ENCODE measurements around the gene S100A2. TPM values are rescaled to one million over a fixed set of nuclear protein-coding genes. Genes with fewer than 3 reads are reported as not detected.

The S100A2 gene
- total and polyA plus RNA-seq, 2 of the 13 experiments (the other 11 are each of a cell fraction or from before 2014, with no cell fraction given): 1.2 TPM

DNA sequence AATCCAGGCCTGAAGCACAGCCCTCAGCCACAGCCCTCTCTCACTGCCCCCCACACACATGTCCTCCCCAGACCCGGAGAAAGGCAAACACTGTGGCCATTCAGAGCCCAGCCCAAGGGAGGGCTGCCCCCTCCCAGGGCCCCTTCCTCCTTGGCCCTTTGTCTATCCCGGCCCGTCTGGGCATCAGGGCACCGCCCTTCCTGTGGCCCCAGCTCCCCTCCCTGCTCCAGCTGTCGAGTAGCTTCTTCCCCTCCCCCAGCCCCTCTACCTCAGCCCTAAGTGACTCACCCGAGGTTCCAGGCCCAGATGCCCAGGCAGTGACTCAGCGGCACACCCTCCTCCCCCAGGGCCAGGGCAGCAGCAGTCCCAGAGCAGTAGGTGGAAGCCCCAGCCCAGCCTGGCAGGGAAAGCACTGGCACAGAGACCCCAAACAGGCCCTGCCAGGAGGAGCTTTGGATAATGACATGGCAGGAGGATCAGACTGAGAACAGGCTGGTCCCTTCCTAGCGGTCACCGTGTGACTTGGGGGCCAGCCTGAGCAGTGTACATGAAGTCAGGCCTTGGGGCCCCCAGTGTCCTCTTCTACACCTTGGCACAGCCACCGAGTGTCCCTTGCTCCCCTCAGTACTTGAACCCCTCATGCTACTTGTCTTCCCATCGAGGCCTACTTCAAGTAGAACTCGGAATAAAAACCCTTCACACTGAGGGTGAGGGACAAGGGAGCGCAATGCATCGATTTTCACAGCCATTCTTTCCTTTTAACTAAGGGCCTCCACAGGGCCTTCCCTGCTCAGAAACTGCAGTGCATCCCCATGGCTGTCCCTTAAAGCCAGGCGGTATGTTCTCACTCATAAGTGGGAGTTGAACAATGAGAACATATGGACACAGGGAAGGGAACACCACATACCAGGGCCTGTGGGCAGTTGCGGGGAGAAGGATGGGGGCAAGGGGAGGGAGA lies 1.0 kb upstream of the S100A2 start (continued):
- no peak for TF ChIP-seq ZFP36L2 (CRISPR knock-in tag; IDR thresholded peaks at IDR 0.05)
- peak; percentile 66 for TF ChIP-seq SAP130 (CRISPR knock-in tag; IDR thresholded peaks at IDR 0.05; ENCODE audit: low read depth)
- TF ChIP-seq, protein P1, sequence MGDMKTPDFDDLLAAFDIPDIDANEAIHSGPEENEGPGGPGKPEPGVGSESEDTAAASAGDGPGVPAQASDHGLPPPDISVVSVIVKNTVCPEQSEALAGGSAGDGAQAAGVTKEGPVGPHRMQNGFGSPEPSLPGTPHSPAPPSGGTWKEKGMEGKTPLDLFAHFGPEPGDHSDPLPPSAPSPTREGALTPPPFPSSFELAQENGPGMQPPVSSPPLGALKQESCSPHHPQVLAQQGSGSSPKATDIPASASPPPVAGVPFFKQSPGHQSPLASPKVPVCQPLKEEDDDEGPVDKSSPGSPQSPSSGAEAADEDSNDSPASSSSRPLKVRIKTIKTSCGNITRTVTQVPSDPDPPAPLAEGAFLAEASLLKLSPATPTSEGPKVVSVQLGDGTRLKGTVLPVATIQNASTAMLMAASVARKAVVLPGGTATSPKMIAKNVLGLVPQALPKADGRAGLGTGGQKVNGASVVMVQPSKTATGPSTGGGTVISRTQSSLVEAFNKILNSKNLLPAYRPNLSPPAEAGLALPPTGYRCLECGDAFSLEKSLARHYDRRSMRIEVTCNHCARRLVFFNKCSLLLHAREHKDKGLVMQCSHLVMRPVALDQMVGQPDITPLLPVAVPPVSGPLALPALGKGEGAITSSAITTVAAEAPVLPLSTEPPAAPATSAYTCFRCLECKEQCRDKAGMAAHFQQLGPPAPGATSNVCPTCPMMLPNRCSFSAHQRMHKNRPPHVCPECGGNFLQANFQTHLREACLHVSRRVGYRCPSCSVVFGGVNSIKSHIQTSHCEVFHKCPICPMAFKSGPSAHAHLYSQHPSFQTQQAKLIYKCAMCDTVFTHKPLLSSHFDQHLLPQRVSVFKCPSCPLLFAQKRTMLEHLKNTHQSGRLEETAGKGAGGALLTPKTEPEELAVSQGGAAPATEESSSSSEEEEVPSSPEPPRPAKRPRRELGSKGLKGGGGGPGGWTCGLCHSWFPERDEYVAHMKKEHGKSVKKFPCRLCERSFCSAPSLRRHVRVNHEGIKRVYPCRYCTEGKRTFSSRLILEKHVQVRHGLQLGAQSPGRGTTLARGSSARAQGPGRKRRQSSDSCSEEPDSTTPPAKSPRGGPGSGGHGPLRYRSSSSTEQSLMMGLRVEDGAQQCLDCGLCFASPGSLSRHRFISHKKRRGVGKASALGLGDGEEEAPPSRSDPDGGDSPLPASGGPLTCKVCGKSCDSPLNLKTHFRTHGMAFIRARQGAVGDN (CRISPR knock-in tag; IDR thresholded peaks at IDR 0.05): peak; percentile 78
- TF ChIP-seq, protein P2, sequence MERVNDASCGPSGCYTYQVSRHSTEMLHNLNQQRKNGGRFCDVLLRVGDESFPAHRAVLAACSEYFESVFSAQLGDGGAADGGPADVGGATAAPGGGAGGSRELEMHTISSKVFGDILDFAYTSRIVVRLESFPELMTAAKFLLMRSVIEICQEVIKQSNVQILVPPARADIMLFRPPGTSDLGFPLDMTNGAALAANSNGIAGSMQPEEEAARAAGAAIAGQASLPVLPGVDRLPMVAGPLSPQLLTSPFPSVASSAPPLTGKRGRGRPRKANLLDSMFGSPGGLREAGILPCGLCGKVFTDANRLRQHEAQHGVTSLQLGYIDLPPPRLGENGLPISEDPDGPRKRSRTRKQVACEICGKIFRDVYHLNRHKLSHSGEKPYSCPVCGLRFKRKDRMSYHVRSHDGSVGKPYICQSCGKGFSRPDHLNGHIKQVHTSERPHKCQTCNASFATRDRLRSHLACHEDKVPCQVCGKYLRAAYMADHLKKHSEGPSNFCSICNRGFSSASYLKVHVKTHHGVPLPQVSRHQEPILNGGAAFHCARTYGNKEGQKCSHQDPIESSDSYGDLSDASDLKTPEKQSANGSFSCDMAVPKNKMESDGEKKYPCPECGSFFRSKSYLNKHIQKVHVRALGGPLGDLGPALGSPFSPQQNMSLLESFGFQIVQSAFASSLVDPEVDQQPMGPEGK (CRISPR knock-in tag; IDR thresholded peaks at IDR 0.05): peak; percentile 94
- TF ChIP-seq HES4 (CRISPR knock-in tag; IDR thresholded peaks at IDR 0.05; ENCODE audit: borderline replicate concordance): no peak
- no peak for TF ChIP-seq ZNF205 (CRISPR knock-in tag; IDR thresholded peaks at IDR 0.05)
- TF ChIP-seq, protein P3, sequence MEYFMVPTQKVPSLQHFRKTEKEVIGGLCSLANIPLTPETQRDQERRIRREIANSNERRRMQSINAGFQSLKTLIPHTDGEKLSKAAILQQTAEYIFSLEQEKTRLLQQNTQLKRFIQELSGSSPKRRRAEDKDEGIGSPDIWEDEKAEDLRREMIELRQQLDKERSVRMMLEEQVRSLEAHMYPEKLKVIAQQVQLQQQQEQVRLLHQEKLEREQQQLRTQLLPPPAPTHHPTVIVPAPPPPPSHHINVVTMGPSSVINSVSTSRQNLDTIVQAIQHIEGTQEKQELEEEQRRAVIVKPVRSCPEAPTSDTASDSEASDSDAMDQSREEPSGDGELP (IDR thresholded peaks at IDR 0.05; ENCODE audit: borderline replicate concordance, low read depth): peak; percentile 94
- no peak for TF ChIP-seq PITX1 (CRISPR knock-in tag; IDR thresholded peaks at IDR 0.05)
- TF ChIP-seq, protein P4, sequence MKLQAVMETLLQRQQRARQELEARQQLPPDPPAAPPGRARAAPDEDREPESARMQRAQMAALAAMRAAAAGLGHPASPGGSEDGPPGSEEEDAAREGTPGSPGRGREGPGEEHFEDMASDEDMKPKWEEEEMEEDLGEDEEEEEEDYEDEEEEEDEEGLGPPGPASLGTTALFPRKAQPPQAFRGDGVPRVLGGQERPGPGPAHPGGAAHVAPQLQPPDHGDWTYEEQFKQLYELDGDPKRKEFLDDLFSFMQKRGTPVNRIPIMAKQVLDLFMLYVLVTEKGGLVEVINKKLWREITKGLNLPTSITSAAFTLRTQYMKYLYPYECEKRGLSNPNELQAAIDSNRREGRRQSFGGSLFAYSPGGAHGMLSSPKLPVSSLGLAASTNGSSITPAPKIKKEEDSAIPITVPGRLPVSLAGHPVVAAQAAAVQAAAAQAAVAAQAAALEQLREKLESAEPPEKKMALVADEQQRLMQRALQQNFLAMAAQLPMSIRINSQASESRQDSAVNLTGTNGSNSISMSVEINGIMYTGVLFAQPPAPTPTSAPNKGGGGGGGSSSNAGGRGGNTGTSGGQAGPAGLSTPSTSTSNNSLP (IDR thresholded peaks at IDR 0.05; ENCODE audit: low read depth, low read length): no peak
- TF ChIP-seq, protein P5, sequence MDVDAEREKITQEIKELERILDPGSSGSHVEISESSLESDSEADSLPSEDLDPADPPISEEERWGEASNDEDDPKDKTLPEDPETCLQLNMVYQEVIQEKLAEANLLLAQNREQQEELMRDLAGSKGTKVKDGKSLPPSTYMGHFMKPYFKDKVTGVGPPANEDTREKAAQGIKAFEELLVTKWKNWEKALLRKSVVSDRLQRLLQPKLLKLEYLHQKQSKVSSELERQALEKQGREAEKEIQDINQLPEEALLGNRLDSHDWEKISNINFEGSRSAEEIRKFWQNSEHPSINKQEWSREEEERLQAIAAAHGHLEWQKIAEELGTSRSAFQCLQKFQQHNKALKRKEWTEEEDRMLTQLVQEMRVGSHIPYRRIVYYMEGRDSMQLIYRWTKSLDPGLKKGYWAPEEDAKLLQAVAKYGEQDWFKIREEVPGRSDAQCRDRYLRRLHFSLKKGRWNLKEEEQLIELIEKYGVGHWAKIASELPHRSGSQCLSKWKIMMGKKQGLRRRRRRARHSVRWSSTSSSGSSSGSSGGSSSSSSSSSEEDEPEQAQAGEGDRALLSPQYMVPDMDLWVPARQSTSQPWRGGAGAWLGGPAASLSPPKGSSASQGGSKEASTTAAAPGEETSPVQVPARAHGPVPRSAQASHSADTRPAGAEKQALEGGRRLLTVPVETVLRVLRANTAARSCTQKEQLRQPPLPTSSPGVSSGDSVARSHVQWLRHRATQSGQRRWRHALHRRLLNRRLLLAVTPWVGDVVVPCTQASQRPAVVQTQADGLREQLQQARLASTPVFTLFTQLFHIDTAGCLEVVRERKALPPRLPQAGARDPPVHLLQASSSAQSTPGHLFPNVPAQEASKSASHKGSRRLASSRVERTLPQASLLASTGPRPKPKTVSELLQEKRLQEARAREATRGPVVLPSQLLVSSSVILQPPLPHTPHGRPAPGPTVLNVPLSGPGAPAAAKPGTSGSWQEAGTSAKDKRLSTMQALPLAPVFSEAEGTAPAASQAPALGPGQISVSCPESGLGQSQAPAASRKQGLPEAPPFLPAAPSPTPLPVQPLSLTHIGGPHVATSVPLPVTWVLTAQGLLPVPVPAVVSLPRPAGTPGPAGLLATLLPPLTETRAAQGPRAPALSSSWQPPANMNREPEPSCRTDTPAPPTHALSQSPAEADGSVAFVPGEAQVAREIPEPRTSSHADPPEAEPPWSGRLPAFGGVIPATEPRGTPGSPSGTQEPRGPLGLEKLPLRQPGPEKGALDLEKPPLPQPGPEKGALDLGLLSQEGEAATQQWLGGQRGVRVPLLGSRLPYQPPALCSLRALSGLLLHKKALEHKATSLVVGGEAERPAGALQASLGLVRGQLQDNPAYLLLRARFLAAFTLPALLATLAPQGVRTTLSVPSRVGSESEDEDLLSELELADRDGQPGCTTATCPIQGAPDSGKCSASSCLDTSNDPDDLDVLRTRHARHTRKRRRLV (CRISPR knock-in tag; IDR thresholded peaks at IDR 0.05): no peak
- no peak for TF ChIP-seq ZBTB20 (CRISPR knock-in tag; IDR thresholded peaks at IDR 0.05; ENCODE audit: borderline replicate concordance, low read depth)
- no peak for TF ChIP-seq YEATS4 (CRISPR knock-in tag; IDR thresholded peaks at IDR 0.05; ENCODE audit: borderline replicate concordance)
- TF ChIP-seq RARG (CRISPR knock-in tag; IDR thresholded peaks at IDR 0.05; ENCODE audit: low read depth): no peak

Data from HepG2 (cell line).